ENCODE measurements around the gene PRELID3B. TPM values are rescaled to one million over a fixed set of nuclear protein-coding genes. Genes with fewer than 3 reads are reported as not detected.

PRELID3B gene
- total and polyA plus RNA-seq, 2 of the 13 experiments (the other 11 are each of a cell fraction or from before 2014, with no cell fraction given), result 23.3 to 42.6 TPM

- peak; percentile 74; the same call in 1 of the 2 replicates for TF ChIP-seq TRIM24 (CRISPR knock-in tag; IDR thresholded peaks at IDR 0.05)
- TF ChIP-seq FLYWCH1 (CRISPR knock-in tag; IDR thresholded peaks at IDR 0.05), result no peak
- no peak for TF ChIP-seq PBX3 (CRISPR knock-in tag; IDR thresholded peaks at IDR 0.05; ENCODE audit: borderline replicate concordance)
- no peak for TF ChIP-seq MBD4 (IDR thresholded peaks at IDR 0.05; ENCODE audit: borderline replicate concordance, low read length)
- TF ChIP-seq NFE2 (CRISPR knock-in tag; IDR thresholded peaks at IDR 0.05), result no peak; the same call in 1 of the 2 replicates
- TF ChIP-seq DPF2 (CRISPR knock-in tag; IDR thresholded peaks at IDR 0.05; ENCODE audit: borderline replicate concordance, low read depth), result 0 out of 2 replicates have a peak, but pooled peaks have one; percentile 25
- TF ChIP-seq ZNF337 (CRISPR knock-in tag; IDR thresholded peaks at IDR 0.05; ENCODE audit: borderline replicate concordance, low read depth), result peak; percentile 4; the same call in 1 of the 2 replicates
- TF ChIP-seq ZSCAN22 (CRISPR knock-in tag; IDR thresholded peaks at IDR 0.05), result 0 out of 2 replicates have a peak, but pooled peaks have one; percentile 29
- TF ChIP-seq ZNF34 (CRISPR knock-in tag; IDR thresholded peaks at IDR 0.05; ENCODE audit: borderline replicate concordance), result 0 out of 2 replicates have a peak, but pooled peaks have one; percentile 9
- peak; percentile 14; the same call in 1 of the 2 replicates for TF ChIP-seq HIC2 (CRISPR knock-in tag; IDR thresholded peaks at IDR 0.05; ENCODE audit: low read depth)
- peak; percentile 66 for TF ChIP-seq DBP (CRISPR knock-in tag; IDR thresholded peaks at IDR 0.05; ENCODE audit: not compliant biosample characterization)
- peak; percentile 29; the same call in 1 of the 2 replicates for TF ChIP-seq USF2 (IDR thresholded peaks at IDR 0.05; ENCODE audit: low read depth, low read length)
- TF ChIP-seq USF2 (CRISPR knock-in tag; IDR thresholded peaks at IDR 0.05; ENCODE audit: borderline replicate concordance), result peak; percentile 81; the same call in 1 of the 2 replicates
- TF ChIP-seq SP140L (CRISPR knock-in tag; IDR thresholded peaks at IDR 0.05; ENCODE audit: borderline replicate concordance), result peak; percentile 89; the same call in 1 of the 2 replicates
- no peak for TF ChIP-seq ERF (CRISPR knock-in tag; IDR thresholded peaks at IDR 0.05)
- TF ChIP-seq HBP1 (CRISPR knock-in tag; IDR thresholded peaks at IDR 0.05; ENCODE audit: low read depth), result no peak
- TF ChIP-seq GLMP (CRISPR knock-in tag; IDR thresholded peaks at IDR 0.05; ENCODE audit: borderline replicate concordance), result peak; percentile 76; the same call in 1 of the 2 replicates
- TF ChIP-seq CSRNP1 (CRISPR knock-in tag; IDR thresholded peaks at IDR 0.05), result 0 out of 2 replicates have a peak, but pooled peaks have one; percentile 8
Observed at GRCh38 chr20:59031564-59032022, 11.0 kb downstream of the PRELID3B start (continued).

Measured in HepG2 (cell line).